Mucosa of descending colon (tissue), 3 donors: ENCODE results near the gene PGPEP1. TPM values are rescaled to one million over a fixed set of nuclear protein-coding genes. Genes with fewer than 3 reads are reported as not detected.

Experiments used
- ATAC-seq: fragments of 200-7000 bp; cut with Tn5 transposase; one replicate; pipeline ENCODE4 v1.9.1; 2020; ENCODE audit warnings: mild to moderate bottlenecking, moderate library complexity
- DNase-seq, 3 donors: peaks; one replicate each; pipeline ENCODE4 v3.0.0-alpha.2; 2020
- H3K36me3 ChIP-seq: fragments of 200-600 bp; one replicate; pipeline ENCODE4 v1.8.0; 2021; ENCODE audit warnings: low read depth, mild to moderate bottlenecking
- H3K4me1 ChIP-seq: fragments of 200-600 bp; one replicate; pipeline ENCODE4 v1.8.0; 2021; ENCODE audit warnings: low read depth, mild to moderate bottlenecking
- H3K4me3 ChIP-seq: fragments of 200-600 bp; one replicate; pipeline ENCODE4 v1.8.0; 2021; ENCODE audit warnings: mild to moderate bottlenecking
- H3K9me3 ChIP-seq: fragments of 200-600 bp; one replicate; pipeline ENCODE4 v1.8.0; 2021; ENCODE audit warnings: mild to moderate bottlenecking
- CTCF ChIP-seq: fragments of 200-600 bp; IDR thresholded peaks from one replicate; pipeline ENCODE4 v1.8.0; 2022; ENCODE audit warnings: antibody characterized with exemption, mild to moderate bottlenecking
- intact Hi-C, 2 donors: fragments of 100-400 bp; cut with DNase I in 1 of 2; cut with micrococcal nuclease in 1 of 2; formaldehyde crosslinking; loops; one replicate each; pipeline versions ENCODE4 v1.11.0 to v1.11.1; 2022; cut with DNase I, micrococcal nuclease
- total RNA-seq, 3 donors: library from RNA; stranded (reverse); fragmentation: NEBNext Ultra II Directional in 2 of 3; extraction: Animal tissue kit (Norgen Biotek cat#: 25700) in 2 of 3; gene quantifications; one replicate each; pipeline versions ENCODE4 v1.2.1 to v1.2.4, GENCODE V29; 2021 to 2023
- donor health status: DM: no; HTN: no; CAD: no; lungs with moderate emphysema.
- donor health status: DM: no; HTN: no; CAD: no.
- donor health status: DM: no; HTN: yes; CAD: no.

Gene PGPEP1
- total RNA-seq, 3 donors from 2014 or later: 77.1 to 97.4 (median 91.5) TPM

GRCh38 chr19:18384775-18385174 lies 44.4 kb downstream of the PGPEP1 start:
- no peak overlapping the region for H3K4me3 ChIP-seq
- no peaks in the 10 kb centered on the region for H3K9me3 ChIP-seq
- intact Hi-C loops: no loop called here
- no peak for ATAC-seq
- peaks cover 3% of the 10 kb centered on the region for H3K36me3 ChIP-seq
- peaks cover 24% of the 10 kb centered on the region for H3K4me1 ChIP-seq
- no peak for DNase-seq
- TF ChIP-seq CTCF: no peak

GRCh38 chr19:18385359-18385674 lies 44.9 kb downstream of the PGPEP1 start:
- ATAC-seq (no peak), DNase-seq (no peak)
- intact Hi-C loops: no loop called here
- H3K36me3 ChIP-seq: peaks cover 3% of the 10 kb centered on the region
- no peaks in the 10 kb centered on the region for H3K9me3 ChIP-seq
- no peak overlapping the region for H3K4me3 ChIP-seq
- H3K4me1 ChIP-seq: peaks cover 19% of the 10 kb centered on the region
- no peak for TF ChIP-seq CTCF

GRCh38 chr19:18385675-18386542 lies 45.5 kb downstream of the PGPEP1 start, which contains the start of gene GDF15:
Gene GDF15, plus strand, starts transcription at chr19:18386158. Its CDS starts 32 bp downstream, at chr19:18386190.
- H3K9me3 ChIP-seq: no peaks in the 10 kb centered on the region
- peaks cover 13% of the 10 kb centered on the region for H3K4me1 ChIP-seq
- H3K36me3 ChIP-seq: no peaks in the 10 kb centered on the region
- peak within 1 kb of the TSS; percentile 30 for H3K4me3 ChIP-seq
- intact Hi-C loops: no loop called here
- DNase-seq (peak; percentile 94 to 97 (median 95)), ATAC-seq (peak; percentile 81)
- peak; percentile 78 for TF ChIP-seq CTCF

GRCh38 chr19:18386543-18387271 lies 46.3 kb downstream of the PGPEP1 start:
- intact Hi-C loops: no loop called here
- no peaks in the 10 kb centered on the region for H3K36me3 ChIP-seq
- ATAC-seq (peak; percentile 41), DNase-seq (peak; percentile 70)
- no peak for TF ChIP-seq CTCF
- H3K4me1 ChIP-seq: peaks cover 11% of the 10 kb centered on the region
- no peaks in the 10 kb centered on the region for H3K9me3 ChIP-seq
- peak overlapping the region; percentile 30 for H3K4me3 ChIP-seq

- TF ChIP-seq CTCF: peak; percentile 100
- Histone ChIP-seq H3K4me1 (peaks cover 11% of the 10 kb centered on the region), H3K4me3 (no peak overlapping the region), H3K9me3 (no peaks in the 10 kb centered on the region), H3K36me3 (no peaks in the 10 kb centered on the region)
- peak; percentile 89 to 95 (median 93) for DNase-seq
- intact Hi-C loops: no loop called here
- peak; percentile 86 for ATAC-seq
Measured at GRCh38 chr19:18388100-18388959, 47.9 kb downstream of the PGPEP1 start.
